Neural crest cell (in vitro differentiated cells): ENCODE measurements around the gene PRICKLE2. TPM values are rescaled to one million over a fixed set of nuclear protein-coding genes. Genes with fewer than 3 reads are reported as not detected.

Source experiments
- DNase-seq: peaks from one replicate; pipeline ENCODE4 v3.0.0; 2021; ENCODE audit warnings: low read depth, mixed read lengths, low spot score
- H3K27ac Mint-ChIP-seq: one replicate; pipeline ENCODE4 v1.8.0; 2021; ENCODE audit warnings: mild to moderate bottlenecking, mixed read lengths; ENCODE audit not compliant: unreplicated experiment
- H3K27me3 Mint-ChIP-seq: 2 replicates; pipeline ENCODE4 v1.8.0; 2021; ENCODE audit warnings: low read depth, mild to moderate bottlenecking, mixed read lengths
- H3K36me3 Mint-ChIP-seq: 2 replicates; pipeline ENCODE4 v1.8.0; 2021; ENCODE audit warnings: low read depth, mild to moderate bottlenecking, mixed read lengths
- H3K4me1 Mint-ChIP-seq: 2 replicates; pipeline ENCODE4 v1.8.0; 2021; ENCODE audit warnings: mixed read lengths
- H3K4me3 Mint-ChIP-seq: one replicate; pipeline ENCODE4 v1.8.0; 2021; ENCODE audit warnings: mild to moderate bottlenecking, mixed read lengths
- H3K9me3 Mint-ChIP-seq: 2 replicates; pipeline ENCODE4 v1.8.0; 2021; ENCODE audit warnings: mixed read lengths
- CTCF ChIP-seq: fragments of 200-600 bp; sonication (generic); conservative IDR thresholded peaks from 2 replicates; pipeline ENCODE4 v1.5.0; 2021; ENCODE audit warnings: antibody characterized with exemption, mild to moderate bottlenecking
- total RNA-seq: library from RNA; stranded (reverse); gene quantifications from 2 replicates; pipeline ENCODE4 v1.2.1, GENCODE V29; 2021

PRICKLE2 gene
- total RNA-seq, 1 donor from 2014 or later = 11.8 TPM

DNA sequence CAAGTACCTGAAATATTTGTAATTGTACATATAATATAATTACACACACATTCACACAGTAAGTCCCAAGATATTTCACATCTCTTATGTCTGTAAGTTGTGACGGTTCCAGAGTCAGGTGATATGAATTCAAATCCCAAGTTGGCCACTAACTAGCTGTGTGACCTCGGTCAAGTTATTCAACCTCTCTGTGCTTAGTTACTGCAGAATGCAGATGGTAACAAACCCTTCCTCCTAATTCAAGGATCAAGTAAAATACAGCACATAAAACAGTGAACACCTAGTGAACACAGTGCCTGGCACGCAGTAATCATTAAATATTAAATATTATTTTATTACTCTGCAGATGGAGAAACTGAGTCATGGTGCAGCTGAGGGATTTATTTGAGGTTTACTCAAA lies 6.9 kb downstream of the PRICKLE2 start:
- no peak for DNase-seq
- peaks cover 79% of the 10 kb centered on the region for H3K4me1 Mint-ChIP-seq
- no peak overlapping the region for H3K27ac Mint-ChIP-seq
- H3K4me3 Mint-ChIP-seq = no peak overlapping the region
- H3K36me3 Mint-ChIP-seq = peaks cover 3% of the 10 kb centered on the region
- no peaks in the 10 kb centered on the region for H3K9me3 Mint-ChIP-seq
- H3K27me3 Mint-ChIP-seq = no peaks in the 10 kb centered on the region
- no peak for TF ChIP-seq CTCF

DNA sequence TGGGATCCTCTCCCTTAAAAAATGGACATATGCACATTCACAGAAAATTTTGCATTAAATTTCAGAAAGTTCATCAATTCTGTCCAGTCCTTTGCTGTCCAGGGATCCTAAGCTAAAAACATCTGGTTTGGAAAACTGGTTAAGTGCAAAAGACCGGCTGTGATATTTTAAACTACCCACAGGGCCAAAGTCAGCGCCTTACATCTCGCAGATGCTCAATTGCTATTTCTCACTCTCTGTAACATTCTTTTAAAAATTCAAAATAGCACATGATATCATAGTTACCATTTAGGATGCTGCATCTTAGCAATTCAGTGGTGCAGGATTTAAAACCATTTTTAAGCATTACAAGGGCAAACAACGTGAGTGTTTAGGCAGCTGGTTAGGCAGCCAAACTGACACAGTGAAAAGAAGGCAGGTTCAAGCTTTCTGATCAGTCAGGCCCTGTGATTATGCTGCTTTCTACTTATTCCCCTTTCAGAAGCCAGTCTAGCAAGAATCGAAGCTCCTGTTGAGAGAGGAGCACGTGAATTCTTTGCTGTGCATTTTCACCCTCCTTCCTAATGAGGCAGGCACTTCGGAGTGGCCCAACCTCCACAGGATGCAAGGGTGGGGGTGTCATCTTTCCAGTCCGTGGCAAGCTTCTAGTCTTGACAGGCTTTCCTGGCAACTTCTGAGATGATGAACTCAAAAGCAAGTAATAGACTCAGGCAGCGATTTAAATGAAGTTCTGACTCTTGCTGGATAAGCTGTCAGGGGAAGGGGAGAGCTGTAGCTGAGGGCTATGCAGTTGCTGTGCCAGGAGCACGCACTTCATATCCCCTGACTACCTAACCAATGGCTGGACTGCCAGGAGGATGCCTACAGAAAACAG lies 8.8 kb downstream of the PRICKLE2 start:
- Mint-ChIP-seq H3K27me3 (no peaks in the 10 kb centered on the region), H3K27ac (no peak overlapping the region), H3K9me3 (no peaks in the 10 kb centered on the region), H3K4me3 (no peak overlapping the region), H3K36me3 (peaks cover 3% of the 10 kb centered on the region), H3K4me1 (peaks cover 63% of the 10 kb centered on the region)
- DNase-seq = no peak
- no peak for TF ChIP-seq CTCF

DNA sequence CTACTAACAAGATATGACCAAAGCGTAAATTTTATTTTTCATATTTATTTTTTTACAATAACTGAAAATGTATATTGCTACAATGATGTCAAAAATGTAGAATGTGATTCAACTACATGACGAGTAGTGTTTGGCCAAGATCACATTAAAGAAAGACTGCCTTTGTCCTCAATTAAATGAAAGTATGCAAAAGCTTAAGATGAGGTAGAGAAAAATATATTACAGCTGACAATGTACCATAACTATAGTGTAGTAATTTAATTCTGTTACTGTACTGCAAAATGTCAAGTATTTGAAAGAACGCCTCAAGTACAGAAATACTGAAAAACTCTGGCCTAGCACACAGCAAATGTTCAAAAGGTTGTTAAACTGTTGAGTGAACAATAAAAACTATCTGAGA lies 9.7 kb downstream of the PRICKLE2 start:
- Mint-ChIP-seq H3K9me3 (no peaks in the 10 kb centered on the region), H3K27me3 (no peaks in the 10 kb centered on the region), H3K4me3 (no peak overlapping the region), H3K36me3 (peaks cover 3% of the 10 kb centered on the region), H3K4me1 (peaks cover 54% of the 10 kb centered on the region), H3K27ac (no peak overlapping the region)
- no peak for DNase-seq
- TF ChIP-seq CTCF = no peak

- no peaks in the 10 kb centered on the region for H3K27me3 Mint-ChIP-seq
- peaks cover 49% of the 10 kb centered on the region for H3K4me1 Mint-ChIP-seq
- DNase-seq = no peak
- H3K4me3 Mint-ChIP-seq = no peak overlapping the region
- peaks cover 3% of the 10 kb centered on the region for H3K36me3 Mint-ChIP-seq
- no peak for TF ChIP-seq CTCF
- no peak overlapping the region for H3K27ac Mint-ChIP-seq
- no peaks in the 10 kb centered on the region for H3K9me3 Mint-ChIP-seq
Observed at GRCh38 chr3:64215103-64215502, 10.2 kb downstream of the PRICKLE2 start.

- Mint-ChIP-seq H3K9me3 (no peaks in the 10 kb centered on the region), H3K4me1 (peaks cover 43% of the 10 kb centered on the region), H3K4me3 (no peak overlapping the region), H3K27ac (no peak overlapping the region), H3K36me3 (peaks cover 3% of the 10 kb centered on the region), H3K27me3 (no peaks in the 10 kb centered on the region)
- TF ChIP-seq CTCF = no peak
- DNase-seq = no peak
Observed at GRCh38 chr3:64214381-64215018, 10.8 kb downstream of the PRICKLE2 start.
